IPS-18c (cell line): Measurements from ENCODE around the gene LTB.

ENCODE experiments used
- H3K4me3 ChIP-seq: 2 replicates; pipeline ENCODE4 v1.7.0; 2013; ENCODE audit warnings: low read depth, mild to moderate bottlenecking, low read length, moderate library complexity; ENCODE audit not compliant: insufficient read depth
- H3K9me3 ChIP-seq: one replicate; pipeline ENCODE4 v1.6.1; 2013; ENCODE audit warnings: mild to moderate bottlenecking, low read length, moderate library complexity; ENCODE audit not compliant: control insufficient read depth, insufficient read depth

The LTB gene

GRCh38 chr6:31582230-31582643 lies at the start of gene LTB:
Gene LTB (minus strand): TSS chr6:31582424. CDS start chr6:31582417, 7 bp downstream.
- peak within 1 kb of the TSS; percentile 98 for H3K4me3 ChIP-seq
- H3K9me3 ChIP-seq = peaks cover 5% of the 10 kb centered on the region

GRCh38 chr6:31631681-31632278 lies 49.6 kb upstream of the LTB start:
- Histone ChIP-seq H3K9me3 (peaks cover 2% of the 10 kb centered on the region), H3K4me3 (no peak overlapping the region)

- Histone ChIP-seq H3K9me3 (peaks cover 2% of the 10 kb centered on the region), H3K4me3 (no peak overlapping the region)
Measured at GRCh38 chr6:31631209-31631608, 49.0 kb upstream of the LTB start.

- peaks cover 2% of the 10 kb centered on the region for H3K9me3 ChIP-seq
Measured at GRCh38 chr6:31630177-31630934, 48.1 kb upstream of the LTB start.

GRCh38 chr6:31629014-31629413 lies 46.8 kb upstream of the LTB start:
- Histone ChIP-seq H3K9me3 (peaks cover 2% of the 10 kb centered on the region), H3K4me3 (no peak overlapping the region)

More at GRCh38 chr6:31630177-31630934, 48.1 kb upstream of the LTB start:
- H3K4me3 ChIP-seq = no peak overlapping the region

GRCh38 chr6:31627690-31628287 lies 45.6 kb upstream of the LTB start:
- no peak overlapping the region for H3K4me3 ChIP-seq

GRCh38 chr6:31626952-31627351 lies 44.7 kb upstream of the LTB start:
- Histone ChIP-seq H3K4me3 (no peak overlapping the region), H3K9me3 (peaks cover 2% of the 10 kb centered on the region)

More at GRCh38 chr6:31627690-31628287, 45.6 kb upstream of the LTB start:
- peaks cover 2% of the 10 kb centered on the region for H3K9me3 ChIP-seq

GRCh38 chr6:31624070-31624469 lies 41.8 kb upstream of the LTB start:
- H3K4me3 ChIP-seq = no peak overlapping the region
- peaks cover 2% of the 10 kb centered on the region for H3K9me3 ChIP-seq

- Histone ChIP-seq H3K4me3 (peak overlapping the region; percentile 96), H3K9me3 (no peaks in the 10 kb centered on the region)
Measured at GRCh38 chr6:31622684-31623091, 40.5 kb upstream of the LTB start.

- peak overlapping the region; percentile 96 for H3K4me3 ChIP-seq
- no peaks in the 10 kb centered on the region for H3K9me3 ChIP-seq
Measured at GRCh38 chr6:31621991-31622390, 39.8 kb upstream of the LTB start.

- Histone ChIP-seq H3K9me3 (no peaks in the 10 kb centered on the region), H3K4me3 (peak overlapping the region; percentile 96)
Measured at GRCh38 chr6:31621320-31621939, 39.2 kb upstream of the LTB start.

- Histone ChIP-seq H3K4me3 (peak within 1 kb of the TSS; percentile 96), H3K9me3 (no peaks in the 10 kb centered on the region)
Measured at GRCh38 chr6:31620586-31621319, 38.5 kb upstream of the LTB start, which contains the start of gene PRRC2A. Gene PRRC2A (plus strand): TSS chr6:31620715. CDS start chr6:31622790, 2,075 bp downstream.

- H3K9me3 ChIP-seq = no peaks in the 10 kb centered on the region
- peak overlapping the region; percentile 94 for H3K4me3 ChIP-seq
Measured at GRCh38 chr6:31619805-31620585, 37.8 kb upstream of the LTB start.

- H3K9me3 ChIP-seq = no peaks in the 10 kb centered on the region
Measured at GRCh38 chr6:31617010-31617409, 34.8 kb upstream of the LTB start.

GRCh38 chr6:31615748-31616147 lies 33.5 kb upstream of the LTB start:
- H3K9me3 ChIP-seq = no peaks in the 10 kb centered on the region
- no peak overlapping the region for H3K4me3 ChIP-seq

More at GRCh38 chr6:31617010-31617409, 34.8 kb upstream of the LTB start:
- H3K4me3 ChIP-seq = no peak overlapping the region
